Activated CD8-positive, alpha-beta memory T cell treated with anti-CD3 and anti-CD28 coated beads for 4 hours (primary cell): Measurements from ENCODE around the gene STIMATE.

Source experiments
- DNase-seq, 2 donors: peaks; one replicate each; pipeline ENCODE4 v3.0.0-alpha.2; 2020; ENCODE audit warnings: low read depth in 2 of 2

STIMATE gene

DNA sequence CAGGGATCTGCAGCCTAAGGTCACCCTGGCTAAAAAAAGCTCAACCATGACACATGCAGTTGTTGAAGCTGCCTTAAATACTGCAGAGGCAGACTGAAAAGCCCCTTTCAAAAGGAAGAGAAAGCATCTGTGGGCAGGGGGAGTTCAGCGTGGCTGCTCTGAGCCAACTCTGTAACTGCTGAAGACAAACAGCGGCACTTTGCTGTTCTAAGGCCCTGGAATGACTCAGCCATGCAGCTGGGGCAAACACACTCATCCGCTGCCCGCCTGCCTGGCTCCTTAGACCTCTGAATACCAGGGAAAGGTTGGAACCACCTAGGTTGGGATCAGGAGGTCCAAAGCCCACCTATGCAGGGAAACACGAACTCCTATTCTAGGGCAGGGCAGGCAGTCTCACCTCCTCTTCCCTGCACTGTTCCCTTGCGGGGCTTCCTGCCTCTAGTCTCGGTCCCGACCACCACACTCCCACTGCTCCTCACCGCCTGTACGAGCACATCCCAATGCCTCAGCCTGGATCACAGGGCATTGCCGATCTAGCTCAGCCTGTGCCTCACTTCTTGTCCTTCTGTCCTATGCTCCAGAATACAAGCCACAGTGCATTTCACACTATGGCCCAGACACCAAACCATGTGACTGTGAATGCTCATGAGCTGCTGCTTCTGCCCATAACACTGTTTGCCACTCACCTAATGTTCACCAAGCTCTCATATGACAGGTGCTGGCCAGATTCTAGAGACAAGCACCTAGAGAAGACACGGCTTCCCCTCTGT, 56.0 kb downstream of the STIMATE start:
- no peak for DNase-seq

DNA sequence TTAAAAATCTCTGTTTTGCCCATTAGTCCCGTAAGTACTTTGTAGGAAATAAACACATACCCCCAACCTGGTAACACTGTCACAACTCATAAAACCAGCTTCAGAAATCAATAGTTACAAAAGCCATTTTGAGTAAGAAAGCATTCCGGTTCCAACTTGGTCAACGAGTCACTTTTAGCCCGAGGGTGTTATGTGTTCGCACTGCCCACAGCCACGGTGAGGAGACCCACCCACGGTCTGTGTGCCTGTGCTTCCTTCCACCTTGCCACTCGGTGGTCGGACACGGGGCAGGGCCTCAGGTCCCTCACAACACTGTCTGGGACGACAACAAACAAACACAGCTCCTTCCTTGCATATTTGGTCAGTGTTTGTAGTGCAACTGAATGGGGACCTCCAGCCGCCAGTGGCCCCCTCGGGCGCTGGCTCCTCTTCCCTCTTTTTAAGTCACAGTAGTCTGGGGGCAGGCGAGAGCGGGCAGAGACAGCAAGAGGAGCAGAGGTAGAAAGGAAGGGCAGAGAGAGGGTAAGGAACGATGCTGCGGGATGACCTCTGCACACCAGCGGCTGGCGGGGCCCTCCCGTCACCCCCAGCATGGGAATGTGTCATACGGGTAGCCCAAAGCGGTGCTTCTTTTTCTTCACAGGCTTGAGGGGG, 57.3 kb downstream of the STIMATE start:
- DNase-seq, result no peak

DNA sequence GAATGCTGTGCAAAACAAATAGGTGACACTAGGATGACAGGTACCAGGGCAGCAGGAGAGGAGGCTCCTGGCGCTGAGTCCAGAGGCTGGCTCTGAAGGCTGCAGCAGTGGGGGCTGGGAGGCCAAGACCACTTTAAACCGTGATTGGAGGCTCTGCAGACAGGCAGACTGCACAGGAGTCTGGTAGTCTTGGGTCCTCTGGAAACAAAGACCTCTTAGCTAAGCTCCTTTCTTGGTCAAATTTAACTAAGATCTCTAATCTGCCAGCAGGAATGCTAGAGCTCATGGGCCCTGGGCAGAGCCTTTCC, 58.1 kb downstream of the STIMATE start:
- no peak for DNase-seq

DNA sequence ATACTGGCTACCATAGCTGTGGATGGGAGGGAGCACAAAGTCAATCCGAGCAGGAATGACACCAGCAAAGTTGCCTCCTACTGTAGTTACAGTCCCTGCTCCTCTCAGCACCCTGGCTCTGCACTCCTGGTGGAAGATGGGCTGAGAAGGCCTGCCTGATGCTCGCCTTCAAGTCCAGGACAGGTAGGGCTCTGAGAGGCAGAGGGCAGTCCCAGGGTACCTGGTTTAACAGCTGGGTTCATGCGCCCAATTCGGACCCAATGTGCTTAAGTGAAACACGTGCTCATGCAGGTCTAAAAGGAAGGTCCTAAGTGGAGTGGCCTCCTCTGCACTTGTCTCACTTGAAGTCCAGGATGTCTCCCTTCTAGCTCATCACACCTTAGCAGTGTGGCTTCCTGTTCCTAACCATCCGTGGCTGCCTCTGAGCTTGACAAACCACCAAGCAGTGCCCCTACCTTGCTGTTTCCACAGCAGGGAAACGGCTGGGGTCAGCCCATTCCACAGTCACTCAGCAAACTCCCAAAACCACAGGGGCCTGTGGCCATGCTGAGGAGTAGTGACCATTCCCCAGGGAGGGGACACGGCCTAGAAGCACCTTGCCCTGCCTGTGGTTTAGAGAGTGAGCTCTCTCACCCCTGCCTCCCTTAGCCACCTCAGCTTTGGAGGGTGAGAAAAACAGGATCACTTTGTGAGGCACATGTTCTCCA, 58.6 kb downstream of the STIMATE start:
- no peak for DNase-seq

DNA sequence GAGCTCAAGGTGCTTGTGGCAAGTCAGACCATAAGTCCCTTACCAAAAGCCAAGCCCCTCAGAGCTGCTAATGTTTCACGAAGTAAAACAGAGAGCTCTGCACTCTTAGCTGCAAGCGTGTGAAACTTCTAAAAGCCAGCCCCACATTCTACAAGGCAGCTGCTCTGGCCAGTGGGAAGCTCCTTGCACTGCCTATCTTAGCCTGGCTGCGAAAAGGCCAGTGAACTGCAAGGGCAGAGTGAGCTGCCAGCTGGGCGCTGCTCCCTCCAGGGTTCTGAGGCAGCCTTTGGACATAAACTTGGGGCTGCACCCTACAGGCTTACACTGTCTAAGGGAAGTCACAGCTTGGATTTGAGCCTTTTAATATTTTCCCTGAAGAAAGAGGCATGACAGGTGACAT, 60.4 kb downstream of the STIMATE start:
- DNase-seq, result no peak

DNA sequence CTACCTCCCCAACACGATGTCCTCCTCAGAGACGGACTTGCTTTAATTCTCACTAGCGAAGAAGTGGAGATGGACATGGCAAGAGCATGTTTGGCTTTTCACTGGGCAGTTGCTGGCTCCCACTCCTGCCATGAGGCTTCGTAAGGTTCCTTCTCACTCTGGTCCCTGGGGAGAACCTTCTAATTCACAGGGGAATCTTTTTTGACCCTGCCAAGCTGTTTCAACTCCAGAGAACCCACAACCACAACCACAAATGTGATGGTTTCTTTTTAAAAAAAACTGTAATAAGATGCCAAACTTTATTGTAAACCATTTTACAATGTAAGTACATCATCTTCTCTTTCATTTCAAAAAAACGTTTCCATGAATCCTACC, 60.9 kb downstream of the STIMATE start:
- no peak for DNase-seq

DNA sequence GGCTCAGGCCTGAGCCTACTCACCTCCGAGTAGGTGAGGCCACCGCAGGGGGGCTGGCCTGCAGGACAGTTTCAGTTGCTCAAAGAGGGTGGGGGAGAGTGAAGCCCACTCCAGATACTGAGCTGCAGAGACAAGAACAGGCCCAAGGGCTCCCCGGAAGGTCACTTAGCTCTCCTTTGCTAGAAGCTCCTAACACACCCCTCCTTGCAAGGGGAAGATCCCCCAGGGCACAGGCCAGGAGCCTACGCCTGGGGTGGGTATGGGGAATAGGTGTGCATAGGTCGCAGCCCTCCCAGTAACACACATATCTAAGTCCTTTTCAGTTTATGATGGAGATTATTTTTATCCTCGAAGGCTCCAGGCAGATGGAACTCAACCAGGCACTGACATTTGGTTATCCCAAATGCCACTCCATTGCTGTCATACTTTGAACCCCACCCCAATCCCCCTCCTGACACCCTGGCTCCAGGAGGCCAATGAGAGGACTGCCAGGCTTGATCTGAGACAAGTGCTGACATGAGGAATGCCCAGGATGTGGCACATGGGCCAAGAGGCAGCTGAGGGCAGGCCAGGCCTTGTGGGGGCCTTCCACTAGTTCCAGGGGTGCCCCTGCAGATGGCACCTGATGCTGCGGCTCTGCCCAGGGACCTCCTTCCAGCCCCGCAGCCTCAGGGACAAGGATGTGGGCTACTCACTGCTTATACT, 61.4 kb downstream of the STIMATE start:
- DNase-seq, result no peak

DNA sequence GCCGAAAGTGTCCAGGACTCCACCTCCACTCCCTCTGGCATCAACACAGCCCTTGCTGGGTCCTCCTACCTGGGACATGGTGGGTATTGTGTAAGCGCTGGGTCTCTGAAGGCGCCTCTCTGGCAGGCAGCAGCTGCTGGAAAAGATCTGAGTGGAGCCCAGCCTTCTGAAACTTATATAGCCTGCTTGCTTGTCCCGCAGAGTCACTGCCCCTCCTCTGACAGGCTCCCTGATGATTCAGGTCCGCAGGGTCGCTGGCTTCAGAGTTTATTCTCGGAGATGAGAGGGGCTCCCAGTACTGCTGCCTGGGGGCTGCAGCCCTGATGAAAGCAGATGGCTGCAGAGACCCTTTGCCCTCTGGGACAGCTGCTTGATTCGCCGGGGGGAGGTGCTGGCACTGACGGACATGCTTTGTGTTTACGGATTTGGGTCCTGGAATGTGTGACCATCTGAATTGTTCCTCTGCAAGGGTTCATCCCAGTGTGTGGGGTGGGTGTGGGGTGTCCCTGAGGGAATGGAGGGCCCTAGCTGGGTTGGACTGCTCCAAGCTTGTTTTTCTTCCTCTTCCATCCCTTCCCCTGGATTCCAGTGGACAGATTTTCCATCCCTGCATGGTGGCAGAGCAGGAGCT, 62.4 kb downstream of the STIMATE start, which contains the start of gene MUSTN1:
Gene MUSTN1 (minus strand): TSS at position 149 of the 631 bp plus-strand sequence. CDS start 71 bp downstream, at position 78.
- DNase-seq, result no peak

DNA sequence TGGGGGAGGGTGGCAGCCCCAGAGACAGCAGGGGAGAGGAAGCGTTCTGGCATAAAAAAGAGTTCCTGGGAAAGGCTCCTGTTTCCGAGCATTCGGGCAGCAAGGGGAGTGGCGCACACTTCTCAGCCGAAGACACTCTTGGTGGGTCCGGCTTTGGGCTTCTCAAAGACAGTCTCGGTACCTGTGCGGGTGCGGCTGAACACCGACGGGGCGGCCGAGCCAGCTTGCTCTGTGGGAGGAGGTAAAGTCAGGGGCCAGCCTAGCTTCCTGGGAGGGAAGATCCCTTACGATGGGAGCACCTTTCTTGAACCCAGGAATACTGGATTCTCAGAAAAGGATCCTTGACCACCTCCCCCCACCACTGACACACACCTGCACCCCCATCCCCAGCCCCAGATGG, 64.1 kb downstream of the STIMATE start:
- DNase-seq, result no peak

DNA sequence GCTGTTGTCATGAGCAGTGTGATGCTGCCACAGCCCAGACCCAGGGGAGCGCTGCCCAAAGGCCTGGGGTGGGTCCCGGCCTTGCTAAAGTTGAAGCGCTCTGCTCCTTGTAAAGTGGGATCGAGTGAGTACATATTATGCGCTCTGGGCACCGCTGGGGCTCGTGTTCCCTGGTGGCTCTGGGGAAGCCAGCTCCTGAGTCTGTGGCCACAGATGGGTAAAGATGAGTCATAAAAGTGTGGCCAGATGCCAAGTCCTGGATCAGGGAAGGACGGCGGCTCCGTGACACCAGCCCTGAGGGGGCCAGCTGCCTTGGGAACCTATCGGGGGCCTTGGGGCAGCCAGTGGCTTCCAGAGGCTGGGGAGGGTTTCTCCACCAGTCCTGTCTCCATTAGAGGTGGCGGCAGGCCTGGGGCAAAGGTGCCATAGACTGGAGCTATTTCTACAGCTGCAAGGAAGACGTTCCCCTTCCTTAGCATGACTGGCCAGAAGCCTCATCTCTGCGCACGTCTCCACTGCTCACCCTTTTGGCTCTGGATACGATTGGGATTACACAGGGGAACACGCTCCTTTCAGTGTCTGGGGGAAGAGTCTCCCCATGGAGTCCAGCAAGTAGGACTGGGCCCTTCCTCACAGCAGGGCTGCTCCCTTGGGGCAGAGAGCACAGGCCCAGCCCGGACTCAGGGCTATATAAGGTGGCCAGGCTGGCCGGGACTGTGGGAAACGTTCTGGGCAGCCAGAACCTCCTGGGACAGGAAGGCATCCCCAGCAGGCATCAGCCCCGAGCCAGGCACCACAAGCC, 65.6 kb downstream of the STIMATE start:
- DNase-seq, result no peak

DNA sequence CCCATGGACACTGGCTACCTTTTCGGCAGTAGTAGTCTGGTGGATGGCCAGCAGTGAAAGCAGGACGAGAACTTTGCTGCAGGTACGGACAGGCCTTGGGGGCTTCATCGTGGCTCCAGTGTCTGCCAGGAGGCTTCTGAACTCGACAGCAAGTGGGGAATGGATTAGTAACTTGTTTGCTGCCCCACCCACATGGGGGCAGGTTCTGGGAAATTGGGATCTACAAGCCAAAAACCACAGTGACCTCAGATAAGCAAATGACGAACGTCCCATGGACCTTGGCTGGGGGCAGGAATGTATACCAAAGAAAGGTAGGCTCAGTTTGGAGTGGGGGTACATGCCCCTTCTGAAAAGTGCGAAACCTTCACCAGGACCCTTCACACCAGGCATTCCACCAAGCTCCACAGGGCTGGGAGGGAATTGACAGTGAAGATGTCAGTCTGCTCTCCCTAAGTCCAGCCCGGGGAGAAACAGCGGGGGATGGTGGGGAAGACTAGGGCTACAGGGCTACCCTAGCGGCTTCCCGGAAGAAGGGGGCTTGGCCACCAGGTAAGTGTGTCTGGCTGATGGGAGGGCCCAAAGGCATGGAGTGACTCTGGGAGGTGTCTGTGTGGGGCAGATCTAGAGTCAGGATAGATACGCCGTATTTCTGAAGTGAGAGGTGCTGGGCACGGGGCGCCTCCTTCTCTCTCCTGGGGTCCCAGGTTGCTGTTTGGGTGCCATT, 66.7 kb downstream of the STIMATE start, which contains the start of gene ITIH4:
Gene ITIH4 (minus strand): TSS at position 138 of the 724 bp plus-strand sequence. CDS start 30 bp downstream, at position 108.
- DNase-seq, result no peak

DNA sequence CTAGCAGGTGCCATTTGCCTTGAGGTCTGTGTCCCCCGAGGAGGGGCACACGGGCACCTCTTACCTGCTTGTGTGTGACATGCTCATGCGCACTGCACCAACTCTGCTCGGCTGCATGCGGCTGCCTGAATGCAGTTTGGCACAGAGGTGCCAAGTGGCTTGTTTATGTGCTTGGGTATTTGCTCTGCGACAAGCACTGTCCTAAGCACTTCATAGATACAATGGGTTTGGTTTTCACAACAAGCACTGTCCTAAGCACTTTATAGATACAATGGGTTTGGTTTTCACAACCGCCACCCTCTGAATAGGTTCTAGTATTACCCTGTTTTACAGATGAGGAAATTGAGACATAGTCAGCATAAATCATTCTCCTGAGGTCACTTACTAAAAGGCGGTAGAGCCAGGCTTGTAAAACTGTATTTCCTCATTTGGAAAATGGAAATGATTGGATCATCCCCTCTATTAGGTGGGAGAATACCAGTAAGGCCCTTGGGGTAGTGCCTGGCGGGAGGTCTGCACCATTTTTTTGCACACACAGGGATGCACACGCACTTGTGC, 67.4 kb downstream of the STIMATE start:
- no peak for DNase-seq

DNA sequence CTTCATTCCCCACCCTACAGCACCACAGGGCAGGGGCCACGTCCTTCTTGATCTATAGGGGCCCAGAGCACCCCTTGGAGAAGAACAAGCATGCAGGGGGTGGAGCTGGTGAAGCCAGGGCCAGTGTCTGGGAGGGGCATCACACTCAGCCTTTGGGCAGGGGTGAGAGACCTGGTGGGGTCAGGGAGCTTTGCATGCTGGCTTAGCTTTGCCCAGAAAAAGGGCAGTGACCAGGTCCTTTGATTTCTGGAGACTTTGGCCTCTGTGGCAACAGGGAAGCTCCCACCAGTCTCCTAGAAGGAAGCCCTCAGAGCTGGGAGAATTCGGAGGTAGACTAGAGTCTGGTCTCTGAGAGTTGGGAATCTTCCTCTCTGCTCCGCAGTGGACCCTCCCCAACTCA, 67.9 kb downstream of the STIMATE start:
- DNase-seq, result no peak

DNA sequence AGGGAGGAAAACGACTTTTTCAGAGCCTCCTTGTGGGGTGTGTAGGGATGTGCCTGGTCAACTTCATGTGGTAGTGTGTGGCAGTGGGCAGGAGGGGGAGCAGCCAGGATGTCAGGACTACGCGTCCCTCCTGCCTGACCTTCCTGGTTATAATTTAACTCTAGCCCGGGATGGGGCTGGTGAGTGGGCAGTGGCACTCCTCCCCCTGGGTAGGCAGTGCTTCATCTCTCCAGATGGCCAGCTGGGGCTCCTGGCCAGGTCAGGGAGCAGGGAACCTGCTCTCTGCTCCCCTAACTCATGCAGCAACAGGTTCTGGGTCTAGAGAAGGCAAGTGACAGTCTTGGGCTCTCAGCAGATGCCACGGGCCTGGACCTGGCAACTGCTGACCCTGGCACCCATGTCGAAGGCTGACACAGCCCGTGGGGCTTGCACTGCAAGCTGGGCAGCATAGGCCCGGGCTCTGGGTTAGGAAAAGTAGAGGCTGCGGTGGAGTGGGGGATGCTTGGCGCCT, 69.4 kb downstream of the STIMATE start:
- DNase-seq, result no peak

DNA sequence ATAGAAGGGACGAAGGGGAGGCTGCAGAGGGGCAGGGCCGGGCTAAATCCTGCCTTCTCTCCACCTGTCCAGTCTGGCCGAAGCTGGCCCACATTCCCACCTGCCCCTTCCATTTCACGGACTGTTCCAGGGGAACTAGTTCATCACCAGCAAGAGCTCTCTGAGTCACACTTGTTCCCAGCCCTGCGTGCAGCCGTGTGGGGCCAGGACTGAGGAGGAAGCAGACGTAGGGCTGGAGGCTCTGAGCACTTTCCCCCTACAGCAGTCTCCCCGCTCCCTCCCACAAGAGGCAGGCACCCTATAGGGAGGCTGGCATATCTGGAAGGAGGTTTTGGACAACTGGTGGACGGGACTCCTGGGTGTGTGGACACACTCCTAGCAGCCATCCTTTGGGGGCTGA, 69.9 kb downstream of the STIMATE start:
- DNase-seq, result no peak

DNA sequence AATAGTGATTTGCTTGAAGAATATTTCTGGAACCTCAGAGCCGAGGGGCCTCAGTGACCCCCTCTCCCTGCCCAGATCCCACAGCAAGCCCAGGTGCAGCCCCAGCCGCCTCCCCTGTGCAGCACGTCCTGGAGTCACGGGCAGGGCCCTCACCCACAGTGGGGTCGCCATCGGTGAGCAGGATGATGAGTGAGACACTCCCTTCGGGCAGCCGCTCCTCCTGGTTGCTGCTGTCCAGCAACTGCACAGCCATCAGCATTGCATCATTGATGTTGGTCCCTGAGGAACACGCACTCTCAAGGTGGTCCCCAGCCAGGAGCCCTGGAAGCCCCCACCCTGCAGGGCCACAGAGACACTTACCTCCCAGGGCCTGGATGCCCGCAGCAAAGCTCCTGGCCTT, 73.3 kb downstream of the STIMATE start:
- DNase-seq, result no peak

DNA sequence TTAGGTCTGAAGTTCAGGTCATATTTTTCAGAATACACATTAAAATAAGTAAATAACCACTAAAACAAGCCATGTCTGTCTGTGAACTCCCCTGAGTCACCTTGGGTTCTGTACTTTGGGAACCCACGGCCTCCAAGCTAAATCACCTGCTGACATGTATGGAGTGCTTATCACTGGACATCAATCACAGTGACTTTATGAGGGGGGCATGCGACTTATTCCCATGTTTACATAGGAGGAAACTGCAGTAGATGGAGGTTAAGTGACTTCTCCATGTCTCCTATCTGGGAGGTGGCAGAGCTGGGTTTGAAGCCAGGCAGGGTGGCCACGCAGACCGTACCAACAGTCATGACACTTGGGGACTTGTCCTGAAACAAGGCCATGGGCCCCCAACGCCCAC, 75.0 kb downstream of the STIMATE start:
- no peak for DNase-seq

DNA sequence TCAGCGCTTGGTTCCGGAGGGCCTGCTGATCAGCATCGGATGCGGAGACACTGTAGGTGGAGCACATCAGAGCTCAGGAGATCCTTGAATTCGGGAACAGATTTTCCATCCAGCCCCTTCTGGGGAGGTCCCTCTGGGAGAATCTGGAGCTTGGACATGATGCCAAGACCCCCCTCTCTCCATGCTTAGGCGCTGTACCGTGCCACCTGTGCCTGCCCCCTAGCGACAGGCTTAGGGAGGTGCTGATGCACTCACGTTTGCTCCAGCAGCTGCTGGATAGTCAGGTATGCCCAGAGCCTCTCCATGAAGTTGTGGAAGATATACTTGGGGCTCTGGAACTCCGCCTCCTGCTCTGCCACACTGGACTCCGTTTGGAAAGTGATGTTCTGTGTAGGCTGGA, 76.6 kb downstream of the STIMATE start:
- no peak for DNase-seq

DNA sequence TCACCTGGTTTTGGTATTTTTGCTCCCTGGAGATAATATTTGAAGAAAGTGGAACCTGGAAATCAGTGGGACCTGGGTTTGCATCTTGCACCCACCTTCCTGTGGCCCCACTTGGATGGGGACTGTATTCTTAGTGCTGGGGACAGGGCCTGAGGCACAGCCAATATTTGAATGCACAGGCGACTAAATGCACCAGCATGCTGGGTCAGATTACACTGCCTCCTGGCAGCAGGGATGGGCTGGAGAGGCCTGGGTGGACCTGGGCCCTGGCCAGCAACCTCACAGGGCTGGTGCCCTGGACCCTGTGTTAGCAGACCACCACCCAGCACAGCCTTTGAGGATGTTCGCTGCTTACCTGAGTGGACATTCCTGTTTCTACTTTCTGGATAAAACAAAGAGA, 77.4 kb downstream of the STIMATE start:
- no peak for DNase-seq

DNA sequence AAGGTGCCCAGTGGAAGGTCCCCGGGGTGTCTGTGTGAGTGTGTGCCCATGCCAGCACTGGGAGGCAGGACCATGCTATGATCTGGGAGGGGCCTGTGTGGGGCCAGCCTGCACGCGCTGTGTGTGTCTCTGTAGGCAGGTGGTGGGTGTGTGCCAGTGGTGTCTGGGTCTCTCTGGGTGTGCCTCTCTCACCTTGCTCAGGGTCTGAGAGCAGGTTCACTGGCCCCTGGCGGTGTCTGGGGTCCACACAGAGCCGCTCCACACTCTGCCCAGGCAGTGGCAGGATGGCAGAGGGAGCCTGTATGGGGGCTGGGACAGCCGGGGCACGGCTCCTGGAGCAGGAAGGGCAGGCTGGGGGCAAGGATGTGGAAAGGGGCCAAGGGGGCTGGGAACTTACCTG, 79.5 kb downstream of the STIMATE start:
- DNase-seq, result no peak
